K562 (cell line): ENCODE measurements around the gene KAZN. TPM values are rescaled to one million over a fixed set of nuclear protein-coding genes. Genes with fewer than 3 reads are reported as not detected.

Experiments used
- ATAC-seq: fragments of 200-7000 bp; cut with Tn5 transposase; 3 replicates; pipeline ENCODE4 v1.9.1; 2020; ENCODE audit warnings: moderate library complexity
- BruUV-seq: library from RNA; stranded (reverse); fragments of 400-500 nt; replicated peaks from 2 replicates; lab custom pipeline; 2021; lab: Mats Ljungman, UMichigan
- CTCF ChIA-PET: fragments of 300-600 bp; formaldehyde crosslinking; extraction: SDS; loops from one replicate; lab custom pipeline; 2021; ENCODE audit warnings: low intra/inter-chr PET ratio; lab: Yijun Ruan, JAX
- POLR2A ChIA-PET: fragments of 300-600, 350-650 bp; sonication (Branson Sonifier 250); formaldehyde crosslinking; extraction: SDS; loops from one replicate; lab custom pipeline; 2021; ENCODE audit warnings: antibody characterized with exemption, inconsistent platforms; lab: Yijun Ruan, JAX
- DNase-seq, 4 experiments: peaks; one replicate each; pipeline versions ENCODE4 v3.0.0 to v3.0.0-alpha.2; 2011 to 2018; ENCODE audit warnings: low spot score in 3 of 4, mixed read lengths in 3 of 4; ENCODE audit errors: extremely low read depth in 1 of 4
- FAIRE-seq: peaks from 2 replicates; lab custom pipeline; 2011; peaks lifted over from hg19 to GRCh38; lab: Jason Lieb, UNC
- H2AFZ ChIP-seq: 2 replicates; pipeline ENCODE4 v1.6.0; 2011; ENCODE audit warnings: low read depth, low read length, control low read depth, inconsistent platforms
- H3K27ac ChIP-seq: fragments of 200-600 bp; 3 replicates; pipeline ENCODE4 v1.8.0; 2011; ENCODE audit warnings: low read depth, mild to moderate bottlenecking, control low read depth, inconsistent platforms, low read length, moderate library complexity, mixed read lengths; ENCODE audit errors: extremely low read depth
- H3K27me3 ChIP-seq, 2 experiments: fragments of 300-600 bp in 1 of 2; 2 replicates in 1 of 2; 3 replicates in 1 of 2; pipeline versions ENCODE4 v1.6.0 to v1.8.0; 2011; ENCODE audit warnings: inconsistent platforms in 2 of 2, low read length in 2 of 2, mild to moderate bottlenecking in 1 of 2, mixed read lengths in 1 of 2, moderate library complexity in 1 of 2; ENCODE audit not compliant: control insufficient read depth in 2 of 2, insufficient read depth in 2 of 2
- H3K36me3 ChIP-seq: fragments of 300-600 bp; 3 replicates; pipeline ENCODE4 v1.8.0; 2011; ENCODE audit warnings: mild to moderate bottlenecking, low read length, inconsistent platforms; ENCODE audit not compliant: control insufficient read depth, insufficient read depth
- H3K4me1 ChIP-seq, 2 experiments: fragments of 200-600 bp in 1 of 2; replicated peaks in 1 of 2; 2 replicates in 1 of 2; 3 replicates in 1 of 2; pipeline versions ENCODE4 v1.5.1 to v1.8.0; 2011; ENCODE audit warnings: inconsistent platforms in 2 of 2, low read length in 2 of 2, mild to moderate bottlenecking in 1 of 2, mixed read lengths in 1 of 2, moderate library complexity in 1 of 2; ENCODE audit not compliant: control insufficient read depth in 2 of 2, insufficient read depth in 2 of 2
- H3K4me2 ChIP-seq: 2 replicates; pipeline ENCODE4 v1.6.1; 2011; ENCODE audit warnings: low read length, control low read depth, inconsistent platforms, mixed read lengths; ENCODE audit not compliant: insufficient read depth
- H3K4me3 ChIP-seq: fragments of 200-600 bp; sonication (generic), shearing (Covaris generic); 2 replicates; pipeline ENCODE4 v1.5.1; 2016; ENCODE audit warnings: control low read depth, inconsistent platforms
- H3K79me2 ChIP-seq: fragments of 200-600 bp; 3 replicates; pipeline ENCODE4 v1.8.0; 2011; ENCODE audit warnings: low read length, inconsistent platforms; ENCODE audit not compliant: control insufficient read depth, insufficient read depth
- H3K9ac ChIP-seq, 2 experiments: 2 replicates each; pipeline versions ENCODE4 v1.6.0 to v1.6.1; 2011; ENCODE audit warnings: low read depth in 2 of 2, low read length in 2 of 2, control low read depth in 1 of 2, inconsistent platforms in 1 of 2, mild to moderate bottlenecking in 1 of 2, mixed read lengths in 1 of 2; ENCODE audit not compliant: insufficient read depth in 1 of 2
- H3K9me1 ChIP-seq: one replicate; pipeline ENCODE4 v1.6.0; 2011; ENCODE audit warnings: inconsistent platforms, mild to moderate bottlenecking, low read length, moderate library complexity; ENCODE audit not compliant: control insufficient read depth, insufficient read depth
- H3K9me3 ChIP-seq: replicated peaks from 2 replicates; pipeline ENCODE4 v1.5.1; 2011; ENCODE audit warnings: low read depth, low read length, inconsistent platforms; ENCODE audit not compliant: control insufficient read depth, insufficient read depth
- H4K20me1 ChIP-seq: replicated peaks from 2 replicates; pipeline ENCODE4 v1.6.1; 2011; ENCODE audit warnings: low read length, inconsistent platforms, mixed read lengths; ENCODE audit not compliant: control insufficient read depth, insufficient read depth
- KAT7 ChIP-seq: sonication (generic); formaldehyde crosslinking; IDR thresholded peaks from 2 replicates; pipeline ENCODE4 v1.8.0; 2022; ENCODE audit warnings: missing genetic modification reagents, mild to moderate bottlenecking, borderline replicate concordance
- PKNOX1 ChIP-seq: fragments of 450-650 bp; IDR thresholded peaks from 2 replicates; pipeline ENCODE4 v1.6.1; 2016
- SIN3A ChIP-seq, 2 experiments: fragments of 150-350 bp in 1 of 2; IDR thresholded peaks; 2 replicates each; pipeline ENCODE4 v1.6.1; 2011 to 2016; ENCODE audit warnings: borderline replicate concordance in 2 of 2, low read depth in 2 of 2, low read length in 2 of 2, mild to moderate bottlenecking in 2 of 2, moderate library complexity in 2 of 2; ENCODE audit not compliant: control insufficient read depth in 1 of 2
- YY1 ChIP-seq, 3 experiments: IDR thresholded peaks; 2 replicates each; pipeline ENCODE4 v1.6.1; 2011; ENCODE audit warnings: low read length in 2 of 3, mild to moderate bottlenecking in 2 of 3, moderate library complexity in 2 of 3, borderline replicate concordance in 1 of 3, control low read depth in 1 of 3, low read depth in 1 of 3; ENCODE audit not compliant: insufficient read depth in 3 of 3, insufficient replicate concordance in 2 of 3, control insufficient read depth in 1 of 3, insufficient read length in 1 of 3; ENCODE audit errors: extremely low read depth in 1 of 3
- WGBS: fragments of 100-300 bp; shearing (Covaris generic); methylation state at CpG from one replicate; pipeline ENCODE4 v1.1.6; 2016; ENCODE audit warnings: low coverage, mixed read lengths; ENCODE audit not compliant: insufficient coverage; ENCODE audit errors: missing lambda C conversion rate; 5-methylcytosine and 5-hydroxymethylcytosine counted together
- in situ Hi-C: fragments of 300-500 bp; cut with MboI; formaldehyde crosslinking; loops from 4 replicates; pipeline ENCODE4 v1.15.0; 2018; ENCODE audit warnings: inconsistent platforms, mixed read lengths
- intact Hi-C: fragments of 100-400 bp; cut with micrococcal nuclease; formaldehyde crosslinking; loops from 2 replicates; pipeline ENCODE4 v1.14.2; 2022
- polyA plus RNA-seq, 8 experiments: library from polyadenylated mRNA; depleted of rRNA in 4 of 8; stranded (reverse) in 5 of 8; unstranded in 3 of 8; fragments of >200 nt; fragmentation: Nextera tagmentation in 2 of 8; fragmentation: Illumina TruSeq in 1 of 8; extraction: Ambion mirVana in 2 of 8; extraction: Trizol in 1 of 8; gene quantifications; 2 replicates each; pipeline versions ENCODE4 v1.2.1 to v1.2.3, GENCODE V29; 2011 to 2014; ENCODE audit warnings: inconsistent platforms in 1 of 8, missing spikeins in 1 of 8
- total RNA-seq, 7 experiments: library from RNA; depleted of rRNA in 6 of 7; stranded (reverse); fragments of >200 nt in 6 of 7; fragmentation: Illumina TruSeq in 2 of 7; extraction: Trizol in 2 of 7; gene quantifications; 2 replicates each; pipeline versions ENCODE4 v1.2.1 to v1.2.3, GENCODE V29; 2011 to 2021; ENCODE audit warnings: low replicate concordance in 1 of 7

The KAZN gene
- total and polyA plus RNA-seq, 9 of the 15 experiments (the other 6 are each of a cell fraction or from before 2014, with no cell fraction given): 2.1 to 21.6 (median 5.4) TPM

GRCh38 chr1:14704846-14705245 lies 106.4 kb downstream of the KAZN start:
- in situ Hi-C loops (no loop called here), intact Hi-C loops (no loop called here)
- 0% methylated on average over 1 of the region's 1 CpG for WGBS
- no peaks in the 10 kb centered on the region for H3K9me3 ChIP-seq
- POLR2A ChIA-PET: interaction anchor here (0.6 kb wide), 1 partner anchor 10 kb away, joined by 4 read pairs; no protein-coding TSS in a partner anchor
- no TSS peak for BruUV-seq
- no peak overlapping the region for H3K27ac ChIP-seq
- H3K27me3 ChIP-seq: peaks cover 20 to 49% of the 10 kb centered on the region in 2 experiments
- H3K4me1 ChIP-seq: no peaks in the 10 kb centered on the region
- no peak overlapping the region for H3K4me2 ChIP-seq
- no peaks in the 10 kb centered on the region for H4K20me1 ChIP-seq
- FAIRE-seq (no peak), ATAC-seq (no peak), DNase-seq (no peak)
- no peaks in the 10 kb centered on the region for H3K36me3 ChIP-seq
- H2AFZ ChIP-seq: no peak overlapping the region
- CTCF ChIA-PET: no interaction called here
- no peak overlapping the region for H3K4me3 ChIP-seq
- H3K79me2 ChIP-seq: no peaks in the 10 kb centered on the region
- TF ChIP-seq YY1 (IDR thresholded peaks at IDR 0.05; ENCODE audit: borderline replicate concordance in 1 of 3, control insufficient read depth in 1 of 3, extremely low read depth in 1 of 3, insufficient read depth in 3 of 3, insufficient read length in 1 of 3, insufficient replicate concordance in 2 of 3, low read depth in 1 of 3, low read length in 2 of 3) (no peak), SIN3A (IDR thresholded peaks at IDR 0.05; ENCODE audit: borderline replicate concordance in 2 of 2, control insufficient read depth in 1 of 2, low read depth in 2 of 2, low read length in 2 of 2) (no peak)
- no peaks in the 10 kb centered on the region for H3K9me1 ChIP-seq
- H3K9ac ChIP-seq: no peak overlapping the region

GRCh38 chr1:14705824-14706223 lies 107.3 kb downstream of the KAZN start:
- Histone ChIP-seq H3K4me2 (no peak overlapping the region), H4K20me1 (no peaks in the 10 kb centered on the region), H3K4me3 (no peak overlapping the region), H3K9me1 (no peaks in the 10 kb centered on the region), H3K9me3 (no peaks in the 10 kb centered on the region), H3K79me2 (no peaks in the 10 kb centered on the region), H3K9ac (no peak overlapping the region), H3K36me3 (no peaks in the 10 kb centered on the region), H2AFZ (no peak overlapping the region), H3K27me3 (peaks cover 19 to 48% of the 10 kb centered on the region in 2 experiments), H3K4me1 (no peaks in the 10 kb centered on the region), H3K27ac (no peak overlapping the region)
- ATAC-seq (no peak), DNase-seq (no peak), FAIRE-seq (no peak)
- in situ Hi-C loops: no loop called here
- POLR2A ChIA-PET: interaction anchor here (0.6 to 0.7 kb wide), 2 partner anchors 50 to 99 kb away, joined by 3 read pairs; no protein-coding TSS in a partner anchor
- TF ChIP-seq KAT7 (CRISPR knock-in tag): no peak
- TF ChIP-seq PKNOX1: 0 out of 2 replicates have a peak, but pooled peaks have one; percentile 18
- WGBS: 2% methylated on average over 5 of the region's 5 CpGs
- CTCF ChIA-PET: no interaction called here
- intact Hi-C loops: no loop called here
- BruUV-seq: no TSS peak
